Trophoblast cell (in vitro differentiated cells and primary cell): Measurements from ENCODE around the gene HOXD8.

Source experiments
- DNase-seq, 2 donors: peaks; one replicate each; pipeline ENCODE4 v3.0.0-alpha.2; 2016
- H2AFZ ChIP-seq: 2 replicates; pipeline ENCODE4 v1.6.1; 2013; ENCODE audit warnings: low read length, moderate library complexity, mild to moderate bottlenecking; ENCODE audit not compliant: insufficient read depth, poor library complexity
- H2AK5ac ChIP-seq: 2 replicates; pipeline ENCODE4 v1.6.1; 2013; ENCODE audit warnings: mild to moderate bottlenecking, low read length
- H2BK120ac ChIP-seq: 2 replicates; pipeline ENCODE4 v1.6.1; 2013; ENCODE audit warnings: low read length, mild to moderate bottlenecking, moderate library complexity; ENCODE audit not compliant: insufficient read depth, poor library complexity
- H2BK12ac ChIP-seq: 2 replicates; pipeline ENCODE4 v1.6.1; 2013; ENCODE audit warnings: mild to moderate bottlenecking, low read length, moderate library complexity
- H2BK5ac ChIP-seq: 2 replicates; pipeline ENCODE4 v1.6.1; 2013; ENCODE audit warnings: low read length, low read depth, moderate library complexity, mild to moderate bottlenecking; ENCODE audit not compliant: poor library complexity
- H3K14ac ChIP-seq: 2 replicates; pipeline ENCODE4 v1.6.1; 2013; ENCODE audit warnings: mild to moderate bottlenecking, low read length
- H3K18ac ChIP-seq: 2 replicates; pipeline ENCODE4 v1.6.1; 2013; ENCODE audit warnings: mild to moderate bottlenecking, low read length
- H3K23ac ChIP-seq: 2 replicates; pipeline ENCODE4 v1.6.1; 2013; ENCODE audit warnings: low read length
- H3K27ac ChIP-seq: 2 replicates; pipeline ENCODE4 v1.5.1; 2013; ENCODE audit warnings: low read depth, mild to moderate bottlenecking, inconsistent platforms, low read length, moderate library complexity
- H3K27me3 ChIP-seq: 2 replicates; pipeline ENCODE4 v1.6.1; 2013; ENCODE audit warnings: inconsistent platforms, mild to moderate bottlenecking, low read length, moderate library complexity; ENCODE audit not compliant: insufficient read depth
- H3K36me3 ChIP-seq, 2 experiments: 1 replicate in 1 of 2; 2 replicates in 1 of 2; pipeline ENCODE4 v1.6.1; 2013; ENCODE audit warnings: low read length in 2 of 2, mild to moderate bottlenecking in 2 of 2, moderate library complexity in 1 of 2; ENCODE audit not compliant: insufficient read depth in 2 of 2, control insufficient read depth in 1 of 2
- H3K4ac ChIP-seq: 2 replicates; pipeline ENCODE4 v1.6.1; 2013; ENCODE audit warnings: low read depth, mild to moderate bottlenecking, low read length, moderate library complexity
- H3K4me1 ChIP-seq, 2 experiments: 1 replicate in 1 of 2; 2 replicates in 1 of 2; pipeline ENCODE4 v1.6.1; 2013; ENCODE audit warnings: low read length in 2 of 2, mild to moderate bottlenecking in 2 of 2, moderate library complexity in 1 of 2; ENCODE audit not compliant: insufficient read depth in 2 of 2, control insufficient read depth in 1 of 2
- H3K4me2 ChIP-seq: 2 replicates; pipeline ENCODE4 v1.6.1; 2013; ENCODE audit warnings: inconsistent platforms, mild to moderate bottlenecking, low read length, moderate library complexity
- H3K4me3 ChIP-seq: 2 replicates; pipeline ENCODE4 v1.5.1; 2013; ENCODE audit warnings: mild to moderate bottlenecking, low read depth, low read length, inconsistent platforms
- H3K79me1 ChIP-seq: one replicate; pipeline ENCODE4 v1.6.1; 2013; ENCODE audit warnings: low read length
- H3K79me2 ChIP-seq: 2 replicates; pipeline ENCODE4 v1.6.1; 2013; ENCODE audit warnings: low read length, mild to moderate bottlenecking; ENCODE audit not compliant: control insufficient read depth, insufficient read depth, poor library complexity
- H3K9ac ChIP-seq: 2 replicates; pipeline ENCODE4 v1.6.1; 2013; ENCODE audit warnings: mild to moderate bottlenecking, low read length
- H3K9me3 ChIP-seq: 2 replicates; pipeline ENCODE4 v1.6.1; 2013; ENCODE audit warnings: low read depth, mild to moderate bottlenecking, control low read depth, inconsistent platforms, low read length; ENCODE audit not compliant: insufficient read depth
- H4K12ac ChIP-seq: 2 replicates; pipeline ENCODE4 v1.6.1; 2013; ENCODE audit warnings: low read depth, mild to moderate bottlenecking, low read length, moderate library complexity
- H4K8ac ChIP-seq: 2 replicates; pipeline ENCODE4 v1.6.1; 2013; ENCODE audit warnings: low read depth, mild to moderate bottlenecking, low read length, moderate library complexity
- H4K91ac ChIP-seq: one replicate; pipeline ENCODE4 v1.6.1; 2013; ENCODE audit warnings: low read depth, mild to moderate bottlenecking, low read length, moderate library complexity
- WGBS: extraction: QIAGEN DNeasy Blood & Tissue Kit; methylation state at CpG from one replicate; pipeline ENCODE4 v1.1.7; 2013; ENCODE audit warnings: missing lambda C conversion rate; ENCODE audit not compliant: insufficient read length, insufficient coverage; ENCODE audit errors: extremely low coverage; 5-methylcytosine and 5-hydroxymethylcytosine counted together

HOXD8 gene

GRCh38 chr2:176169181-176169580 is 39.7 kb downstream of the HOXD8 start:
- Histone ChIP-seq H4K8ac (no peak overlapping the region), H3K36me3 (no peaks in the 10 kb centered on the region), H3K27ac (no peak overlapping the region), H2BK5ac (no peak overlapping the region), H2AK5ac (no peak overlapping the region), H2BK120ac (no peak overlapping the region), H2BK12ac (no peak overlapping the region), H3K23ac (no peak overlapping the region), H3K18ac (no peak overlapping the region), H3K9me3 (peaks cover 12% of the 10 kb centered on the region), H3K79me2 (no peaks in the 10 kb centered on the region), H4K91ac (no peak overlapping the region), H3K27me3 (peaks cover 60% of the 10 kb centered on the region), H2AFZ (no peak overlapping the region), H3K4ac (no peak overlapping the region), H3K79me1 (no peaks in the 10 kb centered on the region), H3K4me1 (peaks cover 0 to 6% of the 10 kb centered on the region in 2 experiments), H4K12ac (no peak overlapping the region), H3K4me3 (no peak overlapping the region), H3K4me2 (no peak overlapping the region), H3K14ac (no peak overlapping the region), H3K9ac (no peak overlapping the region)
- WGBS: no CpG with 5 or more reads among the region's 5 CpGs
- no peak for DNase-seq

GRCh38 chr2:176169711-176170110 is 40.2 kb downstream of the HOXD8 start:
- no peak for DNase-seq
- peaks cover 12% of the 10 kb centered on the region for H3K9me3 ChIP-seq
- H3K4me3 ChIP-seq: no peak overlapping the region
- H2AK5ac ChIP-seq: no peak overlapping the region
- H3K27me3 ChIP-seq: peaks cover 60% of the 10 kb centered on the region
- H3K14ac ChIP-seq: no peak overlapping the region
- no peaks in the 10 kb centered on the region for H3K79me2 ChIP-seq
- H3K18ac ChIP-seq: no peak overlapping the region
- no peak overlapping the region for H2BK5ac ChIP-seq
- H3K4me2 ChIP-seq: no peak overlapping the region
- no peak overlapping the region for H2AFZ ChIP-seq
- H4K91ac ChIP-seq: no peak overlapping the region
- no CpG with 5 or more reads among the region's 2 CpGs for WGBS
- no peak overlapping the region for H3K27ac ChIP-seq
- no peak overlapping the region for H4K12ac ChIP-seq
- no peak overlapping the region for H2BK12ac ChIP-seq
- peaks cover 0 to 6% of the 10 kb centered on the region in 2 experiments for H3K4me1 ChIP-seq
- H3K23ac ChIP-seq: no peak overlapping the region
- no peak overlapping the region for H2BK120ac ChIP-seq
- no peak overlapping the region for H4K8ac ChIP-seq
- no peaks in the 10 kb centered on the region for H3K36me3 ChIP-seq
- no peak overlapping the region for H3K9ac ChIP-seq
- H3K4ac ChIP-seq: no peak overlapping the region
- H3K79me1 ChIP-seq: no peaks in the 10 kb centered on the region

- Histone ChIP-seq H2BK120ac (no peak overlapping the region), H3K27ac (no peak overlapping the region), H2BK12ac (no peak overlapping the region), H2AFZ (no peak overlapping the region), H4K91ac (no peak overlapping the region), H3K4ac (no peak overlapping the region), H3K9ac (no peak overlapping the region), H3K14ac (no peak overlapping the region), H3K79me1 (no peaks in the 10 kb centered on the region), H2AK5ac (no peak overlapping the region), H3K27me3 (peaks cover 60% of the 10 kb centered on the region), H3K4me1 (peaks cover 0 to 8% of the 10 kb centered on the region in 2 experiments), H3K79me2 (no peaks in the 10 kb centered on the region), H3K36me3 (no peaks in the 10 kb centered on the region), H4K12ac (no peak overlapping the region), H2BK5ac (no peak overlapping the region), H3K18ac (no peak overlapping the region), H3K23ac (no peak overlapping the region), H3K9me3 (peaks cover 13% of the 10 kb centered on the region), H3K4me3 (no peak overlapping the region), H4K8ac (no peak overlapping the region), H3K4me2 (no peak overlapping the region)
- DNase-seq: no peak
- no CpG with 5 or more reads among the region's 1 CpG for WGBS
Observed at GRCh38 chr2:176170602-176171305, 41.2 kb downstream of the HOXD8 start.

GRCh38 chr2:176171351-176172006 is 42.0 kb downstream of the HOXD8 start:
- H3K4me2 ChIP-seq: peak overlapping the region; percentile 22
- no peak overlapping the region for H4K12ac ChIP-seq
- no peak overlapping the region for H2BK12ac ChIP-seq
- no CpG with 5 or more reads among the region's 51 CpGs for WGBS
- H3K23ac ChIP-seq: no peak overlapping the region
- peaks cover 0 to 8% of the 10 kb centered on the region in 2 experiments for H3K4me1 ChIP-seq
- no peak overlapping the region for H2AK5ac ChIP-seq
- peak overlapping the region; percentile 43 for H3K4me3 ChIP-seq
- H4K91ac ChIP-seq: no peak overlapping the region
- H2BK5ac ChIP-seq: no peak overlapping the region
- no peak overlapping the region for H3K27ac ChIP-seq
- no peak overlapping the region for H3K4ac ChIP-seq
- no peak overlapping the region for H2BK120ac ChIP-seq
- H3K18ac ChIP-seq: no peak overlapping the region
- H3K9me3 ChIP-seq: peaks cover 13% of the 10 kb centered on the region
- H2AFZ ChIP-seq: no peak overlapping the region
- H3K14ac ChIP-seq: no peak overlapping the region
- no peak overlapping the region for H4K8ac ChIP-seq
- no peaks in the 10 kb centered on the region for H3K79me2 ChIP-seq
- no peak for DNase-seq
- H3K36me3 ChIP-seq: no peaks in the 10 kb centered on the region
- H3K79me1 ChIP-seq: no peaks in the 10 kb centered on the region
- no peak overlapping the region for H3K9ac ChIP-seq
- peaks cover 61% of the 10 kb centered on the region for H3K27me3 ChIP-seq
